Liver (tissue), 9 donors: ENCODE data around the gene TAF8. TPM values are rescaled to one million over a fixed set of nuclear protein-coding genes. Genes with fewer than 3 reads are reported as not detected.

Experiments
- DNase-seq: peaks from one replicate; pipeline ENCODE4 v3.0.0-alpha.2; 2017; ENCODE audit warnings: low spot score
- H3K27ac ChIP-seq, 2 donors: one replicate each; pipeline ENCODE4 v1.7.0; 2013; ENCODE audit warnings: inconsistent platforms in 2 of 2, low read length in 2 of 2, control low read depth in 1 of 2, low read depth in 1 of 2, mild to moderate bottlenecking in 1 of 2
- H3K27me3 ChIP-seq, 4 donors: one replicate each; pipeline versions ENCODE4 v1.6.1 to v1.7.0; 2013; ENCODE audit warnings: low read length in 3 of 4, inconsistent platforms in 1 of 4, mild to moderate bottlenecking in 1 of 4, moderate library complexity in 1 of 4; ENCODE audit not compliant: control insufficient read depth in 4 of 4, insufficient read depth in 4 of 4
- H3K36me3 ChIP-seq, 4 donors: one replicate each; pipeline versions ENCODE4 v1.6.1 to v1.7.0; 2013; ENCODE audit warnings: low read length in 3 of 4, mild to moderate bottlenecking in 3 of 4, low read depth in 1 of 4, moderate library complexity in 1 of 4; ENCODE audit not compliant: control insufficient read depth in 4 of 4, insufficient read depth in 3 of 4
- H3K4me1 ChIP-seq, 4 donors: one replicate each; pipeline versions ENCODE4 v1.6.1 to v1.7.0; 2013; ENCODE audit warnings: low read length in 3 of 4, mild to moderate bottlenecking in 3 of 4, moderate library complexity in 1 of 4; ENCODE audit not compliant: control insufficient read depth in 4 of 4, insufficient read depth in 4 of 4
- H3K4me3 ChIP-seq, 3 donors: one replicate each; pipeline versions ENCODE4 v1.6.1 to v1.7.0; 2013; ENCODE audit warnings: low read length in 3 of 3, control low read depth in 1 of 3, low read depth in 1 of 3, mild to moderate bottlenecking in 1 of 3
- H3K9ac ChIP-seq, 2 donors: one replicate each; pipeline ENCODE4 v1.7.0; 2013; ENCODE audit warnings: low read length in 2 of 2, mild to moderate bottlenecking in 2 of 2, moderate library complexity in 2 of 2, control low read depth in 1 of 2, low read depth in 1 of 2
- H3K9me3 ChIP-seq, 4 donors: one replicate each; pipeline versions ENCODE4 v1.6.1 to v1.7.0; 2013; ENCODE audit warnings: low read length in 3 of 4; ENCODE audit not compliant: control insufficient read depth in 4 of 4
- EGR1 ChIP-seq, 2 donors: IDR thresholded peaks; 2 replicates each; pipeline ENCODE4 v1.6.1; 2016 to 2018; ENCODE audit warnings: antibody characterized with exemption in 2 of 2, low read depth in 2 of 2
- FOXA1 ChIP-seq: IDR thresholded peaks from 2 replicates; pipeline ENCODE4 v1.6.1; 2016; ENCODE audit warnings: antibody characterized with exemption
- FOXA2 ChIP-seq: IDR thresholded peaks from 2 replicates; pipeline ENCODE4 v1.6.1; 2016; ENCODE audit warnings: antibody characterized with exemption
- GABPA ChIP-seq, 2 donors: IDR thresholded peaks in 1 of 2; conservative IDR thresholded peaks in 1 of 2; 2 replicates each; pipeline ENCODE4 v1.6.1; 2016; ENCODE audit warnings: antibody characterized with exemption in 2 of 2, mild to moderate bottlenecking in 1 of 2, moderate library complexity in 1 of 2
- HNF4A ChIP-seq, 2 donors: conservative IDR thresholded peaks; 2 replicates each; pipeline ENCODE4 v1.6.1; 2016; ENCODE audit warnings: antibody characterized with exemption in 2 of 2, mild to moderate bottlenecking in 2 of 2
- HNF4G ChIP-seq: IDR thresholded peaks from 2 replicates; pipeline ENCODE4 v1.6.1; 2016; ENCODE audit warnings: antibody characterized with exemption
- JUND ChIP-seq, 2 donors: IDR thresholded peaks; 2 replicates each; pipeline ENCODE4 v1.6.1; 2016; ENCODE audit warnings: antibody characterized with exemption in 2 of 2
- NR2F2 ChIP-seq: IDR thresholded peaks from 2 replicates; pipeline ENCODE4 v1.6.1; 2016; ENCODE audit warnings: antibody characterized with exemption
- RAD21 ChIP-seq, 2 donors: IDR thresholded peaks; 2 replicates each; pipeline ENCODE4 v1.6.1; 2016; ENCODE audit warnings: antibody characterized with exemption in 2 of 2, mild to moderate bottlenecking in 2 of 2
- RXRA ChIP-seq, 2 donors: IDR thresholded peaks; 2 replicates each; pipeline ENCODE4 v1.6.1; 2017 to 2018; ENCODE audit warnings: antibody characterized with exemption in 2 of 2, mild to moderate bottlenecking in 1 of 2
- SP1 ChIP-seq: IDR thresholded peaks from 2 replicates; pipeline ENCODE4 v1.6.1; 2018; ENCODE audit warnings: antibody characterized with exemption, mild to moderate bottlenecking
- TAF1 ChIP-seq: conservative IDR thresholded peaks from 2 replicates; pipeline ENCODE4 v1.6.1; 2016; ENCODE audit warnings: antibody characterized with exemption, mild to moderate bottlenecking
- YY1 ChIP-seq: IDR thresholded peaks from 2 replicates; pipeline ENCODE4 v1.6.1; 2016; ENCODE audit warnings: antibody characterized with exemption, mild to moderate bottlenecking
- WGBS: extraction: QIAGEN DNeasy Blood & Tissue Kit; methylation state at CpG from one replicate; pipeline ENCODE4 v1.1.7; 2013; 5-methylcytosine and 5-hydroxymethylcytosine counted together
- polyA plus RNA-seq, 2 donors: library from polyadenylated mRNA; stranded (reverse) in 1 of 2; unstranded in 1 of 2; fragments of 200-250 nt in 1 of 2; fragments of >200 nt in 1 of 2; fragmentation: Nextera tagmentation in 1 of 2; extraction: Ambion mirVana in 1 of 2; gene quantifications; one replicate each; pipeline versions ENCODE4 v1.2.1 to v1.2.3, GENCODE V29; 2013 to 2015
- total RNA-seq, 2 donors: library from RNA; depleted of rRNA; stranded (reverse); fragments of >200 nt; gene quantifications; one replicate each; pipeline ENCODE4 v1.2.3, GENCODE V29; 2014
- TF ChIP-seq, protein P1 (sequence below): IDR thresholded peaks from 2 replicates; pipeline ENCODE4 v1.6.1; 2016; ENCODE audit warnings: antibody characterized with exemption
- TF ChIP-seq, protein P2 (sequence below): IDR thresholded peaks from 2 replicates; pipeline ENCODE4 v1.6.1; 2016; ENCODE audit warnings: antibody characterized with exemption, mild to moderate bottlenecking
- TF ChIP-seq, protein P3 (sequence below): fragments of 150-350 bp; IDR thresholded peaks from 2 replicates; pipeline ENCODE4 v1.5.1; 2017; ENCODE audit warnings: improper control_type of control experiment, low read depth, low read length; ENCODE audit not compliant: missing input control
- donor health status: healthy.
- donor health status: healthy.
- donor health status: healthy.
- donor health status: healthy.
- donor health status: healthy.

Gene TAF8
- total and polyA plus RNA-seq, 4 donors, result 3.9 to 11.3 (median 7.4) TPM

DNA sequence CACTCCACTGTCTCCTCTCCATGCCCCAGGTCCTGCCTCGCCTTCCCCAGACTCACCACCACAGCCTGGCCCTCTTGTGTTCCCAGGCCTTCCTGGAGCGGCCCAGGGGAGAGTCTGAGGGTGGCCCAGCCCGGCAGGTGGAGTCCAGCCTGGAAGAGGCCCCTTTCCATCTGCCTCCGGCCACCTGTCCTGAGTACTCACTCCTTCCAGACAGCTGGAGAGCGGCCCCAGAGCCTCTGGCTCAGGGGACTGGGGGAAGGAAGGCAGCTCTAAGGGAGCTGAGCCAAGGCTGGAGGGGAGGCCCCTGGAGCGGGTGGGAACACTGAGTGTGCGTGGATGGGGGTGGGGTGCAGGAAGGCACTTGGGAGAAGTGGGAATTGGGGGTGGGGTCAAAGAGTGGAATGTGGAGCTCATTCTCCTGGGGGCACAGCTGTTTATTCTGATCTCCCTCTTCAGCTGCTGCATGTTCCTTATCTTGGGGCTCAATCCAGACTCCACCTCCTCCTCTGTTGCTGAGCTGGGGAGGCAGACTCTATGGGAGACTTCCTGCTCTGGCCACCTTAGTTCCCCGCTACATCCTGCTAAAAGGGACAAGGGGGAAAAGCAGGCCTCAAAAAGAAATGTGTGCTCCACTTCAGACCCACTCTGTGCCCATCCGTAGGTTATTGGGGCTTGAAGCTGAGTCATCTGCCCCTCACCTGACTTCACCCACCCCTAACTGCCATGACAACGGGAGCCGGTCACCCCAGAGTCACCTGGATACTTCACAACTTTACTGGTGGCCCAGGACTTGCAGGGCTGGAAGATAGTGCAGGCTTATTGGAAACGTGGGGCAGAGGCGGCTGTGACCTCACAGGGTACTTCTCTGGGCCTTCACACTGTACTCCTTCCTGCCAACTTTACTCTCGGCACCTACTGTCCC is 19.5 kb upstream of the TAF8 start:
- Histone ChIP-seq H3K27ac (no peak overlapping the region), H3K36me3 (no peaks in the 10 kb centered on the region), H3K9me3 (no peaks in the 10 kb centered on the region), H3K4me3 (no peak overlapping the region), H3K27me3 (no peaks in the 10 kb centered on the region), H3K4me1 (peaks cover 0 to 8% (median 2%) of the 10 kb centered on the region in 4 donors), H3K9ac (no peak overlapping the region)
- 76% methylated on average over 14 of the region's 14 CpGs for WGBS
- peak; percentile 69 for DNase-seq
- TF ChIP-seq HNF4G, result no peak
- TF ChIP-seq JUND (IDR thresholded peaks at IDR 0.05), result no peak
- TF ChIP-seq, protein P1, sequence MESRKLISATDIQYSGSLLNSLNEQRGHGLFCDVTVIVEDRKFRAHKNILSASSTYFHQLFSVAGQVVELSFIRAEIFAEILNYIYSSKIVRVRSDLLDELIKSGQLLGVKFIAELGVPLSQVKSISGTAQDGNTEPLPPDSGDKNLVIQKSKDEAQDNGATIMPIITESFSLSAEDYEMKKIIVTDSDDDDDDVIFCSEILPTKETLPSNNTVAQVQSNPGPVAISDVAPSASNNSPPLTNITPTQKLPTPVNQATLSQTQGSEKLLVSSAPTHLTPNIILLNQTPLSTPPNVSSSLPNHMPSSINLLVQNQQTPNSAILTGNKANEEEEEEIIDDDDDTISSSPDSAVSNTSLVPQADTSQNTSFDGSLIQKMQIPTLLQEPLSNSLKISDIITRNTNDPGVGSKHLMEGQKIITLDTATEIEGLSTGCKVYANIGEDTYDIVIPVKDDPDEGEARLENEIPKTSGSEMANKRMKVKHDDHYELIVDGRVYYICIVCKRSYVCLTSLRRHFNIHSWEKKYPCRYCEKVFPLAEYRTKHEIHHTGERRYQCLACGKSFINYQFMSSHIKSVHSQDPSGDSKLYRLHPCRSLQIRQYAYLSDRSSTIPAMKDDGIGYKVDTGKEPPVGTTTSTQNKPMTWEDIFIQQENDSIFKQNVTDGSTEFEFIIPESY, result no peak
- no peak for TF ChIP-seq YY1
- TF ChIP-seq, protein P2, sequence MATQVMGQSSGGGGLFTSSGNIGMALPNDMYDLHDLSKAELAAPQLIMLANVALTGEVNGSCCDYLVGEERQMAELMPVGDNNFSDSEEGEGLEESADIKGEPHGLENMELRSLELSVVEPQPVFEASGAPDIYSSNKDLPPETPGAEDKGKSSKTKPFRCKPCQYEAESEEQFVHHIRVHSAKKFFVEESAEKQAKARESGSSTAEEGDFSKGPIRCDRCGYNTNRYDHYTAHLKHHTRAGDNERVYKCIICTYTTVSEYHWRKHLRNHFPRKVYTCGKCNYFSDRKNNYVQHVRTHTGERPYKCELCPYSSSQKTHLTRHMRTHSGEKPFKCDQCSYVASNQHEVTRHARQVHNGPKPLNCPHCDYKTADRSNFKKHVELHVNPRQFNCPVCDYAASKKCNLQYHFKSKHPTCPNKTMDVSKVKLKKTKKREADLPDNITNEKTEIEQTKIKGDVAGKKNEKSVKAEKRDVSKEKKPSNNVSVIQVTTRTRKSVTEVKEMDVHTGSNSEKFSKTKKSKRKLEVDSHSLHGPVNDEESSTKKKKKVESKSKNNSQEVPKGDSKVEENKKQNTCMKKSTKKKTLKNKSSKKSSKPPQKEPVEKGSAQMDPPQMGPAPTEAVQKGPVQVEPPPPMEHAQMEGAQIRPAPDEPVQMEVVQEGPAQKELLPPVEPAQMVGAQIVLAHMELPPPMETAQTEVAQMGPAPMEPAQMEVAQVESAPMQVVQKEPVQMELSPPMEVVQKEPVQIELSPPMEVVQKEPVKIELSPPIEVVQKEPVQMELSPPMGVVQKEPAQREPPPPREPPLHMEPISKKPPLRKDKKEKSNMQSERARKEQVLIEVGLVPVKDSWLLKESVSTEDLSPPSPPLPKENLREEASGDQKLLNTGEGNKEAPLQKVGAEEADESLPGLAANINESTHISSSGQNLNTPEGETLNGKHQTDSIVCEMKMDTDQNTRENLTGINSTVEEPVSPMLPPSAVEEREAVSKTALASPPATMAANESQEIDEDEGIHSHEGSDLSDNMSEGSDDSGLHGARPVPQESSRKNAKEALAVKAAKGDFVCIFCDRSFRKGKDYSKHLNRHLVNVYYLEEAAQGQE, result no peak
- no peak for TF ChIP-seq SP1
- TF ChIP-seq RXRA (IDR thresholded peaks at IDR 0.05), result no peak
- TF ChIP-seq NR2F2, result no peak
- TF ChIP-seq EGR1 (IDR thresholded peaks at IDR 0.05; ENCODE audit: low read depth in 2 of 2), result no peak
- no peak for TF ChIP-seq FOXA2
- TF ChIP-seq HNF4A (conservative IDR thresholded peaks at IDR 0.05), result no peak
- TF ChIP-seq FOXA1, result no peak
- TF ChIP-seq, protein P3, sequence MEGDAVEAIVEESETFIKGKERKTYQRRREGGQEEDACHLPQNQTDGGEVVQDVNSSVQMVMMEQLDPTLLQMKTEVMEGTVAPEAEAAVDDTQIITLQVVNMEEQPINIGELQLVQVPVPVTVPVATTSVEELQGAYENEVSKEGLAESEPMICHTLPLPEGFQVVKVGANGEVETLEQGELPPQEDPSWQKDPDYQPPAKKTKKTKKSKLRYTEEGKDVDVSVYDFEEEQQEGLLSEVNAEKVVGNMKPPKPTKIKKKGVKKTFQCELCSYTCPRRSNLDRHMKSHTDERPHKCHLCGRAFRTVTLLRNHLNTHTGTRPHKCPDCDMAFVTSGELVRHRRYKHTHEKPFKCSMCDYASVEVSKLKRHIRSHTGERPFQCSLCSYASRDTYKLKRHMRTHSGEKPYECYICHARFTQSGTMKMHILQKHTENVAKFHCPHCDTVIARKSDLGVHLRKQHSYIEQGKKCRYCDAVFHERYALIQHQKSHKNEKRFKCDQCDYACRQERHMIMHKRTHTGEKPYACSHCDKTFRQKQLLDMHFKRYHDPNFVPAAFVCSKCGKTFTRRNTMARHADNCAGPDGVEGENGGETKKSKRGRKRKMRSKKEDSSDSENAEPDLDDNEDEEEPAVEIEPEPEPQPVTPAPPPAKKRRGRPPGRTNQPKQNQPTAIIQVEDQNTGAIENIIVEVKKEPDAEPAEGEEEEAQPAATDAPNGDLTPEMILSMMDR, result no peak
- no peak for TF ChIP-seq GABPA (IDR thresholded peaks at IDR 0.05 in 1 of 2, conservative IDR thresholded peaks at IDR 0.05 in 1 of 2)
- TF ChIP-seq TAF1, result no peak
- TF ChIP-seq RAD21 (IDR thresholded peaks at IDR 0.05), result no peak
